Measurements from ENCODE around the gene USP9X.
"Not testable (repeated sequence)": the region's sequence is repeated elsewhere in the genome, so short reads cannot be mapped to it uniquely, and the experiment has no call there.

USP9X gene

DNA sequence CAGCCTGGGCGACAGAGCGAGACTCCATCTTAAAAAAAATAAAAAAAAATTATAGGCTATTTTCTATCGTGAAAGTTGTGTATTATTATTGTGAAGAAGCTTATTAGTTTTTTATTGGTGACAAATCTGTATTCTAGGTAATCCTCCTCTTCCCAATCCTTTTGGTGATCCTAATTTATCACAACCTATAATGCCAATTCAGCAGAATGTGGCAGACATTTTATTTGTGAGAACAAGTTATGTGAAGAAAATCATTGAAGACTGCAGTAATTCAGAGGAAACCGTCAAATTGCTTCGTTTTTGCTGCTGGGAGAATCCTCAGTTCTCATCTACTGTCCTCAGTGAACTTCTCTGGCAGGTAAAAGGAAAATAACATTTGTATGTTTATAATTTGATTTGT lies 139.4 kb downstream of the USP9X start:
- DNase-seq: no peak

- no peak for DNase-seq
Measured at GRCh38 chrX:41233988-41234387, 148.7 kb downstream of the USP9X start.

- DNase-seq: not testable (repeated sequence)
Measured at GRCh38 chrX:41234471-41234870, 149.2 kb downstream of the USP9X start.

DNA sequence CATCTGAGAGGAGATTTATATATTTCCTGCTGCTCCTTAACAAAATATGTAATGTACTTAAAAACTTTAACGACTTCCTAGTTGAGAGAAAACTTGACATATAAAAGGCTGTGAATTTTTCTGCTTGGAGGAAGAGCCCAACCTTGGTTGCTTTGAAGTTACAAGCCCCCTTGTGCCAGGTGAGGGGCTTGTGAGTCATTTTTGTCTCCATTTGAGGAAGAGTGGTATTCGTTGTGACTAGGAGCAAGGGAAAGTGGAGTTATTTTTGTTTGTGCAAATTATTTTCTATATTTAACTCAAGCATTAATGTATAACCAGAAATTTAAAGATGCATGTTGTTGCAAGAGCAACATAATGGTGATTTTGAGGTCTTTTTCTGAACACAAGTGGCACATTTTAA lies 149.7 kb downstream of the USP9X start:
- DNase-seq: no peak

GRCh38 chrX:41236629-41237028 lies 151.4 kb downstream of the USP9X start:
- no peak for DNase-seq

DNA sequence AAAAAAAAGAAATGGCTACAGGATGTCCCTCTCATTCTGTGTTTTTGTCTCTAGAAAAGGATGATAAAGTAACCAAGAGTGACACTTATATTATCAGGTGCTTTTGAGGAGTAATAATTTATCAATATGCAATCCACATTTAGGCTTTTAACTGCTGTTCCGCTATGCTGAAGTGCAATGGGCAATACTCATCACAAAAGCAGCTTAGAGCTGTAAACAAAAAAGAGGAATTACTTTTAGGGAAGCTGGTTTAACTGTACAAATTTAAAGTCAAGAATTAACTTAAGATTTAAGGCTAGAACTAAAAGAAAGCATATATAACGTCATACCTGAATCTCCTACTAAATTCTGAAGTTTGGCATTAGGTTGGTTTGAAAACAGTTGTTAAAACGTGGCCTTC lies 155.3 kb downstream of the USP9X start:
- DNase-seq: no peak

DNA sequence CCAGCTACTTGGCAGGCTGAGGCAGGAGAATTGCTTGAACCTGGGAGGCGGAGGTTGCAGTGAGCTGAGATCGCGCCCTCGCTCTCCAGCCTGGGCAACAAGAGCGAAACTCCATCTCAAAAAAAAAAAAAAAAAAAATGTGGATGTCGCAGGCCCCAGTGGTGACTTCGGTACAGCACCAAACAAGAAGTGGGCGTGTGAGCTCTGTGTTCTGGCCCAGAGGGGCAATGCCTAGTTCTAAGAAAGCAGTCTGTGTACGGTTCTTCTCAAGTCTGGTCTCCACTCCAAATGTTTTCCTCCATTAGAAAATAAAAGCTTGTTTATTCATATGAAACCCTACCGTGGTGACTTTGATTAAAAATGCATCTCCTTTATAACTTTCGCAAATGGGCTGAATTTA lies 156.7 kb downstream of the USP9X start:
- no peak for DNase-seq

DNA sequence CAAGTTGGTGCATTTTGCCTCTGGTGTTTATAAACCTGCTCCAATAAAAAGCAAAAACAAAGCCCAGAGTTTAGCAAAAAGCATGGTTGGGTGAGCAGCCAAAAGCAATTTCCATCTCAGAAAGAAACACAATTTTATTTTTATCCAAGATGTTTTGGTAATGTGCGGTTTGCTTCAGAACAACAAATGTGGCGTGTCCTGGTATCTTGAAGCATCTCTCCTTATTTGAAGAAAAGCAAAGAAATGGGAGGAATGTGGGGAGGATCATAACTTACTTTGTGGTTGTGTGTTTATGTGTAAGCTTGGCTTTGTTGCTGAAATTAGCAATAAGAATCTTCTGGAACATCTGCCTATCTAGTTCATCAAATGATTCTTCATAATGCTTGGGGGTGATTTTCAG lies 160.4 kb downstream of the USP9X start:
- DNase-seq: no peak

GRCh38 chrX:41250867-41251266 lies 165.6 kb downstream of the USP9X start:
- DNase-seq: no peak

GRCh38 chrX:41257801-41258200 lies 172.6 kb downstream of the USP9X start:
- DNase-seq: no peak

- DNase-seq: no peak
Measured at GRCh38 chrX:41258226-41258625, 173.0 kb downstream of the USP9X start.

- no peak for DNase-seq
Measured at GRCh38 chrX:41258871-41259270, 173.6 kb downstream of the USP9X start.

GRCh38 chrX:41259516-41259915 lies 174.3 kb downstream of the USP9X start:
- no peak for DNase-seq

DNA sequence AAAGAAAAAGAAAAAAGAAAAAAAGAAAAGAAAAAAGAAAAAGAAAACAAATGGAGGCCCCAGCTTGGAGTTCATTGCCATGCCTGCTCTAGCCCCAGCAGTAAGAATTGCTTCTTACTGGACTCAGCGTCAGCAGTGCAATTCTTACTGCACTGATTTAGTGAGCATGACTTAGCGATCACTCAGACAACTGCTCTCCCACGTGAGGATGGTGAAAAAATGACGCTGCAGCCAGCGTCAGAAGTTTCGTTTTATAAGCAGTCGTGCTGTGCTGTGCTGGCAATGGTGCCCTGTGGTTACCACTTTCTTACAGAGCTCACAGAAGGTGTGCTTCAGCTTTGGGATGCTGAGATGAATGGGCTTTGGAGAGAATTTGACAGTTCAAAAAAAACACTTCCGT lies 180.4 kb downstream of the USP9X start:
- DNase-seq: no peak

DNA sequence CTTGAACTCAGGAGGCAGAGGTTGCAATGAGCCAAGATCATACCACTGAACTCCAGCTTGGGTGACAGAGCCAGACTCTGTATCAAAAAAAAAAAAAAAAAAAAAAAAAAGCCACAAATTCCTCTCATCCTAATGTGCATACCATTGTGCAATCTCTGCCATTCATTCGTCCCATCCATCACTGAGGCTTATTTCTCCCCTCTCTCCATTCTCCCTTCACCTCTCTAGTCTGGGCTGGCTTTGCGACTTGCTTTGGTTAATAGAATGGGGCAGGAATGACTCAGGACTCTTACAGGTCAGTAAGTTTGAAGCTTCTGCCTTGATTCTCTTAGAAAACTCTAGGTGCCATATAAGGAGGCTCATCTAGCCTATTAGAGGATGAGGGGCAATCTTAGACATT lies 188.4 kb downstream of the USP9X start:
- DNase-seq: no peak

- DNase-seq: peak; percentile 45
Measured at GRCh38 chrX:41275661-41276609, 190.7 kb downstream of the USP9X start.

- no peak for DNase-seq
Measured at GRCh38 chrX:41276661-41277506, 191.6 kb downstream of the USP9X start.

DNA sequence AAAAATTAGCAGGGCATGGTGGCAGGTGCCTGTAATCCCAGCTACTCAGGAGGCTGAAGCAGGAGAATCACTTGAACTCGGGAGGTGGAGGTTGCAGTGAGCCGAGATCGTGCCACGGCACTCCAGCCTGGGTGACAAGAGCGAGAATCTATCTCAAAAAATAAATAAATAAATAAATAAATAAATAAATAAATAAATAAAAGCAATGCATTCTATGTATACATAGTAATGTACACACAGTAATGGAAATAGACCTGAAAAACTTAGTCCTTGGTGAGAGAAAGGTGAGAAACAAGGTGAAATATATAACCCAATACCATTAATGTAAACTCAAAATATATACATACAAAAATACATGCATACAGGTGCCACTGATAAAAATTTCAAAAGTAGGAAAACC lies 197.1 kb downstream of the USP9X start:
- not testable (repeated sequence) for DNase-seq

GRCh38 chrX:41285928-41286327 lies 200.7 kb downstream of the USP9X start:
- DNase-seq: not testable (repeated sequence)
